HG02763 (cell line): ENCODE data around the gene ESYT2.

Experiments used
- ATAC-seq: cut with Tn5 transposase; IDR thresholded peaks from one replicate; pipeline ENCODE4 v1.9.1; 2021; ENCODE audit warnings: mild to moderate bottlenecking, moderate library complexity; ENCODE audit not compliant: unreplicated experiment

The ESYT2 gene

GRCh38 chr7:158828133-158829020, 932 bp downstream of the ESYT2 start:
- ATAC-seq = no peak

- ATAC-seq = no peak
Observed at GRCh38 chr7:158827411-158828132, 1.7 kb downstream of the ESYT2 start.

- ATAC-seq = no peak
Observed at GRCh38 chr7:158825628-158826289, 3.5 kb downstream of the ESYT2 start.

GRCh38 chr7:158824028-158824427, 5.3 kb downstream of the ESYT2 start:
- peak; percentile 60 for ATAC-seq

GRCh38 chr7:158821171-158822031, 7.9 kb downstream of the ESYT2 start:
- no peak for ATAC-seq

GRCh38 chr7:158820656-158821055, 8.7 kb downstream of the ESYT2 start:
- no peak for ATAC-seq

- ATAC-seq = no peak
Observed at GRCh38 chr7:158819571-158820203, 9.6 kb downstream of the ESYT2 start.

GRCh38 chr7:158818325-158819213, 10.7 kb downstream of the ESYT2 start:
- peak; percentile 79 for ATAC-seq

- ATAC-seq = no peak
Observed at GRCh38 chr7:158816995-158817394, 12.3 kb downstream of the ESYT2 start.

- ATAC-seq = no peak
Observed at GRCh38 chr7:158816271-158816670, 13.0 kb downstream of the ESYT2 start.

GRCh38 chr7:158815800-158816128, 13.5 kb downstream of the ESYT2 start:
- no peak for ATAC-seq

GRCh38 chr7:158815083-158815799, 14.1 kb downstream of the ESYT2 start:
- no peak for ATAC-seq

GRCh38 chr7:158814637-158815036, 14.7 kb downstream of the ESYT2 start:
- no peak for ATAC-seq

GRCh38 chr7:158812684-158813083, 16.6 kb downstream of the ESYT2 start:
- ATAC-seq = no peak

- ATAC-seq = no peak
Observed at GRCh38 chr7:158811894-158812293, 17.4 kb downstream of the ESYT2 start.

- no peak for ATAC-seq
Observed at GRCh38 chr7:158811461-158811860, 17.8 kb downstream of the ESYT2 start.

- no peak for ATAC-seq
Observed at GRCh38 chr7:158810846-158811245, 18.5 kb downstream of the ESYT2 start.

- peak; percentile 77 for ATAC-seq
Observed at GRCh38 chr7:158809596-158809995, 19.7 kb downstream of the ESYT2 start.

GRCh38 chr7:158808126-158808525, 21.2 kb downstream of the ESYT2 start:
- ATAC-seq = no peak
